A549 (cell line): ENCODE measurements around the gene ALAS1.

ENCODE experiments used
- BCL3 ChIP-seq: fragments of >200 bp; sonication (Bioruptor Twin); formaldehyde crosslinking; IDR thresholded peaks from 3 replicates; pipeline ENCODE4 v1.6.1; 2016
- CTCF ChIP-seq: fragments of >200 bp; sonication (Bioruptor Twin); formaldehyde crosslinking; IDR thresholded peaks from 3 replicates; pipeline ENCODE4 v1.5.1; 2016
- EP300 ChIP-seq, 2 experiments: fragments of >200 bp; sonication (Bioruptor Twin); formaldehyde crosslinking; IDR thresholded peaks; 2 replicates in 1 of 2; 3 replicates in 1 of 2; pipeline ENCODE4 v1.6.1; 2016 to 2017
- HMGXB4 ChIP-seq: fragments of 250-450 bp; sonication (Bioruptor Pico); IDR thresholded peaks from 2 replicates; pipeline ENCODE4 v1.5.0; 2021; ENCODE audit warnings: mild to moderate bottlenecking, moderate library complexity, borderline replicate concordance
- JUNB ChIP-seq: fragments of >200 bp; sonication (Bioruptor Twin); formaldehyde crosslinking; IDR thresholded peaks from 2 replicates; pipeline ENCODE4 v1.6.1; 2016
- MAX ChIP-seq: IDR thresholded peaks from 2 replicates; pipeline ENCODE4 v1.6.1; 2012
- PHF8 ChIP-seq: fragments of 200-600 bp; sonication (generic); IDR thresholded peaks from 2 replicates; pipeline ENCODE4 v1.6.1; 2016; ENCODE audit warnings: low read depth, mild to moderate bottlenecking, antibody characterized with exemption, moderate library complexity, borderline replicate concordance
- POLR2A ChIP-seq: IDR thresholded peaks from 2 replicates; pipeline ENCODE4 v1.6.1; 2012; ENCODE audit warnings: mild to moderate bottlenecking, low read length
- RAD21 ChIP-seq, 2 experiments: fragments of >200 bp in 1 of 2; sonication (Bioruptor Twin) in 1 of 2; formaldehyde crosslinking in 1 of 2; IDR thresholded peaks in 1 of 2; conservative IDR thresholded peaks in 1 of 2; 2 replicates in 1 of 2; 3 replicates in 1 of 2; pipeline ENCODE4 v1.6.1; 2012 to 2018; ENCODE audit warnings: inconsistent platforms in 1 of 2
- SMC3 ChIP-seq: fragments of >200 bp; sonication (Bioruptor Twin); formaldehyde crosslinking; IDR thresholded peaks from 3 replicates; pipeline ENCODE4 v1.6.1; 2018; ENCODE audit warnings: inconsistent platforms

GRCh38 chr3:52210037-52210436 lies 12.1 kb downstream of the ALAS1 start:
- no peak for TF ChIP-seq HMGXB4 (CRISPR knock-in tag)
- TF ChIP-seq CTCF = no peak
- TF ChIP-seq POLR2A = no peak
- no peak for TF ChIP-seq PHF8
- TF ChIP-seq BCL3 = no peak
- no peak for TF ChIP-seq SMC3
- no peak for TF ChIP-seq EP300 (IDR thresholded peaks at IDR 0.05)
- TF ChIP-seq MAX = no peak
- TF ChIP-seq RAD21 (conservative IDR thresholded peaks at IDR 0.05 in 1 of 2, IDR thresholded peaks at IDR 0.05 in 1 of 2) = no peak
- TF ChIP-seq JUNB = no peak
